ENCODE measurements around the gene CYB5R2. TPM values are rescaled to one million over a fixed set of nuclear protein-coding genes. Genes with fewer than 3 reads are reported as not detected.

The CYB5R2 gene
- total RNA-seq, 1 experiment from 2014 or later, result 4.5 TPM

DNA sequence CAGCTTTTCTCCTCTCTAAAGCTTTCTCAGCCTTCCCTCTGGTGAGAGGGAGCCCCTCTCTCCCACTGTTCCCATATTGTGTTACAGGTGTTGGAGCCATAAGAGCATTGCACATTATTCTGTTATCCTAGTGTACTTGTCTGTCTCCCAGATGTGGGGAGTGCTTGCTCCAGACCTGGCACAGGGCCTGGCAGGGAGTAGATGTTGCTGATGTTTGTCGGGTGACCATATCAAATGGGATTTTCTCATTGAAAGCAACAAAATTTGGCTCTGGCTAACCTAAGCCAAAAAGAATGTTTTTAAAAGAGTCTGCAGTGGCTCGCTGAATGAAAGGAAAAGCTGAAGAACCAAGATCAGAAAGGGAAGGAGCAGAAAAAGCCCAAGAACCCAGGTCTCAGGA, 41.1 kb downstream of the CYB5R2 start:
- intact Hi-C loops (cut with micrococcal nuclease; ENCODE audit: unreplicated experiment), result no loop called here
- no peak overlapping the region for H3K27ac Mint-ChIP-seq (ENCODE audit: unreplicated experiment)

DNA sequence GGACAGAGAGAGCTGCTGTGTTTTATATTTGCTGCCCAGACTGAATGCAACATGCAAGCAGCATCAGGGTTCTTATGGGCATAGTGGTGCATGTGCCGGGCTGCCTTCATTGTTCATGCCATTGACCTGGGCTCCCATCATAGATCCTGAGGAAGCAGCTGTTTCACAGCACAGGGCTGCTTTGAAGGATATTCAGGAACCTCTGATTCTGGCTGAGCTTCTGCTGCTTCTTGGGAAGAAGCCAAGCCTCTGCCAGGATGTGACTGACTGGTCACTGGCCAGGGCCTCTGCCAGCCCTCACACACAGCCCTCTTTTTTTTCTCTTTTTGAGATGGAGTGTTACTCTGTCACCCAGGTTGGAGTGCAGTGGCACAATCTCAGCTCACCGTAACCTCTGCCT, 43.3 kb downstream of the CYB5R2 start:
- H3K36me3 ChIP-seq (ENCODE audit: control insufficient read depth, insufficient read depth, low read length), result peaks cover 19% of the 10 kb centered on the region
- CTCF ChIA-PET, result no interaction called here
- TF ChIP-seq, protein P1, sequence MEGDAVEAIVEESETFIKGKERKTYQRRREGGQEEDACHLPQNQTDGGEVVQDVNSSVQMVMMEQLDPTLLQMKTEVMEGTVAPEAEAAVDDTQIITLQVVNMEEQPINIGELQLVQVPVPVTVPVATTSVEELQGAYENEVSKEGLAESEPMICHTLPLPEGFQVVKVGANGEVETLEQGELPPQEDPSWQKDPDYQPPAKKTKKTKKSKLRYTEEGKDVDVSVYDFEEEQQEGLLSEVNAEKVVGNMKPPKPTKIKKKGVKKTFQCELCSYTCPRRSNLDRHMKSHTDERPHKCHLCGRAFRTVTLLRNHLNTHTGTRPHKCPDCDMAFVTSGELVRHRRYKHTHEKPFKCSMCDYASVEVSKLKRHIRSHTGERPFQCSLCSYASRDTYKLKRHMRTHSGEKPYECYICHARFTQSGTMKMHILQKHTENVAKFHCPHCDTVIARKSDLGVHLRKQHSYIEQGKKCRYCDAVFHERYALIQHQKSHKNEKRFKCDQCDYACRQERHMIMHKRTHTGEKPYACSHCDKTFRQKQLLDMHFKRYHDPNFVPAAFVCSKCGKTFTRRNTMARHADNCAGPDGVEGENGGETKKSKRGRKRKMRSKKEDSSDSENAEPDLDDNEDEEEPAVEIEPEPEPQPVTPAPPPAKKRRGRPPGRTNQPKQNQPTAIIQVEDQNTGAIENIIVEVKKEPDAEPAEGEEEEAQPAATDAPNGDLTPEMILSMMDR (IDR thresholded peaks at IDR 0.05; ENCODE audit: insufficient read depth in 1 of 2, low read depth in 1 of 2, low read length in 1 of 2, severe bottlenecking in 1 of 2, unreplicated experiment in 1 of 2), result no peak
- Mint-ChIP-seq H3K36me3 (ENCODE audit: insufficient read depth, unreplicated experiment) (peaks cover 79% of the 10 kb centered on the region), H3K27me3 (ENCODE audit: insufficient read depth, unreplicated experiment) (no peaks in the 10 kb centered on the region), H3K4me3 (ENCODE audit: unreplicated experiment) (no peak overlapping the region), H3K27ac (ENCODE audit: unreplicated experiment) (no peak overlapping the region), H3K9me3 (ENCODE audit: unreplicated experiment) (no peaks in the 10 kb centered on the region), H3K4me1 (ENCODE audit: low read depth, unreplicated experiment) (no peaks in the 10 kb centered on the region)
- H3K4me1 ChIP-seq, result peaks cover 11% of the 10 kb centered on the region
- intact Hi-C loops (cut with micrococcal nuclease; ENCODE audit: unreplicated experiment), result no loop called here
- no peaks in the 10 kb centered on the region for H3K27me3 ChIP-seq (replicated peaks; ENCODE audit: control insufficient read depth, insufficient read depth, low read length)
- no peak overlapping the region for H3K4me3 ChIP-seq (ENCODE audit: low read depth, low read length)
- H3K9me3 ChIP-seq, result no peaks in the 10 kb centered on the region
- POLR2A ChIA-PET, result no interaction called here
- no peak for DNase-seq
- BruUV-seq (replicated peaks), result no TSS peak

More for the DNA sequence above, 41.1 kb downstream of the CYB5R2 start:
- no TSS peak for BruUV-seq (replicated peaks)
- peaks cover 13% of the 10 kb centered on the region for H3K36me3 ChIP-seq (ENCODE audit: control insufficient read depth, insufficient read depth, low read length)
- ChIA-PET CTCF (no interaction called here), POLR2A (no interaction called here)
- H3K4me1 Mint-ChIP-seq (ENCODE audit: low read depth, unreplicated experiment), result no peaks in the 10 kb centered on the region
- peaks cover 80% of the 10 kb centered on the region for H3K36me3 Mint-ChIP-seq (ENCODE audit: insufficient read depth, unreplicated experiment)
- H3K27me3 ChIP-seq (replicated peaks; ENCODE audit: control insufficient read depth, insufficient read depth, low read length), result no peaks in the 10 kb centered on the region
- H3K27me3 Mint-ChIP-seq (ENCODE audit: insufficient read depth, unreplicated experiment), result no peaks in the 10 kb centered on the region
- H3K9me3 Mint-ChIP-seq (ENCODE audit: unreplicated experiment), result no peaks in the 10 kb centered on the region
- no peaks in the 10 kb centered on the region for H3K9me3 ChIP-seq
- peaks cover 11% of the 10 kb centered on the region for H3K4me1 ChIP-seq
- no peak overlapping the region for H3K4me3 ChIP-seq (ENCODE audit: low read depth, low read length)
- no peak for DNase-seq
- H3K4me3 Mint-ChIP-seq (ENCODE audit: unreplicated experiment), result no peak overlapping the region
- TF ChIP-seq, protein P1 (IDR thresholded peaks at IDR 0.05; ENCODE audit: insufficient read depth in 1 of 2, low read depth in 1 of 2, low read length in 1 of 2, severe bottlenecking in 1 of 2, unreplicated experiment in 1 of 2), result no peak

DNA sequence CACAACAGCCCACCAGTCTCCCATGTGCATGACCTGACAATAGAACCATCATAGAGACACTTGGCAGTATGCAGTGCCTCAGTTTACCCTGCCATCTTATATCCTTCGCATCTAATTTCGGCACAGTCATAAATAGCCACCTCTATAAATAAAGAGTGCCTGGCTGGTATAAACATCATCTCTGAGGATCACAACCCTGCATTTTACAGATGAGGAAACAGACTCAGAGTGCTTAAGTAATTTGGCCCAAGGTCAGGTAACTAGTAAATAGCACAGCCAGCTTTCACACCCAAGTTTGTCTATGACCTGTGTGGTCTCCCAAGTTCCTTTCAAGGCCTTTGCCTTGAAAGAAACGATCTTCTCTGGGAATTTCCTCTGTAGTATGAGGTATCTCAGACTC, 44.6 kb downstream of the CYB5R2 start:
- H3K4me1 Mint-ChIP-seq (ENCODE audit: low read depth, unreplicated experiment), result no peaks in the 10 kb centered on the region
- no peak overlapping the region for H3K27ac Mint-ChIP-seq (ENCODE audit: unreplicated experiment)
- TF ChIP-seq, protein P1 (IDR thresholded peaks at IDR 0.05; ENCODE audit: insufficient read depth in 1 of 2, low read depth in 1 of 2, low read length in 1 of 2, severe bottlenecking in 1 of 2, unreplicated experiment in 1 of 2), result no peak
- no TSS peak for BruUV-seq (replicated peaks)
- H3K9me3 Mint-ChIP-seq (ENCODE audit: unreplicated experiment), result no peaks in the 10 kb centered on the region
- ChIA-PET POLR2A (no interaction called here), CTCF (no interaction called here)
- intact Hi-C loops (cut with micrococcal nuclease; ENCODE audit: unreplicated experiment), result no loop called here
- H3K4me3 Mint-ChIP-seq (ENCODE audit: unreplicated experiment), result no peak overlapping the region
- Histone ChIP-seq H3K36me3 (ENCODE audit: control insufficient read depth, insufficient read depth, low read length) (peaks cover 18% of the 10 kb centered on the region), H3K27me3 (replicated peaks; ENCODE audit: control insufficient read depth, insufficient read depth, low read length) (no peaks in the 10 kb centered on the region), H3K4me1 (peaks cover 11% of the 10 kb centered on the region), H3K9me3 (no peaks in the 10 kb centered on the region), H3K4me3 (ENCODE audit: low read depth, low read length) (no peak overlapping the region)
- H3K27me3 Mint-ChIP-seq (ENCODE audit: insufficient read depth, unreplicated experiment), result no peaks in the 10 kb centered on the region
- H3K36me3 Mint-ChIP-seq (ENCODE audit: insufficient read depth, unreplicated experiment), result peaks cover 81% of the 10 kb centered on the region
- DNase-seq, result no peak

All from Caco-2 (cell line).